ENCODE measurements around the gene TRAF5.

GRCh38 chr1:211280910-211281309, 45.7 kb upstream of the TRAF5 start:
- TF ChIP-seq POU2F2 (IDR thresholded peaks at IDR 0.05; ENCODE audit: low read depth, low read length) (no peak), POLR2A (IDR thresholded peaks at IDR 0.05; ENCODE audit: low read depth, low read length) (no peak), POLR2AphosphoS5 (IDR thresholded peaks at IDR 0.05; ENCODE audit: low read depth, low read length) (no peak), SPI1 (IDR thresholded peaks at IDR 0.05; ENCODE audit: low read depth, low read length) (no peak)
